Gastroesophageal sphincter (tissue), 4 donors: ENCODE measurements around the gene GPR149. TPM values are rescaled to one million over a fixed set of nuclear protein-coding genes. Genes with fewer than 3 reads are reported as not detected.

Experiments
- ATAC-seq: fragments of 150-250 bp; one replicate; pipeline ENCODE4 v1.9.1; 2016; ENCODE audit warnings: mild to moderate bottlenecking, moderate library complexity
- H3K27ac ChIP-seq, 4 donors: fragments of 200-600 bp; sonication (generic) in 3 of 4; 1 replicate in 3 of 4; 2 replicates in 1 of 4; pipeline ENCODE4 v1.5.1; 2016 to 2019
- H3K27me3 ChIP-seq: fragments of 200-600 bp; sonication (generic); one replicate; pipeline ENCODE4 v1.5.1; 2019
- H3K36me3 ChIP-seq, 2 donors: fragments of 200-600 bp; sonication (generic); one replicate each; pipeline ENCODE4 v1.5.1; 2019; ENCODE audit warnings: control low read depth in 1 of 2
- H3K4me1 ChIP-seq, 3 donors: fragments of 200-600 bp; sonication (generic); 1 replicate in 2 of 3; 2 replicates in 1 of 3; pipeline ENCODE4 v1.5.1; 2016 to 2019; ENCODE audit warnings: control low read depth in 2 of 3
- H3K4me3 ChIP-seq, 2 donors: fragments of 200-600 bp; sonication (generic); one replicate each; pipeline ENCODE4 v1.5.1; 2019; ENCODE audit warnings: mild to moderate bottlenecking in 1 of 2, moderate library complexity in 1 of 2
- H3K9me3 ChIP-seq, 3 donors: fragments of 200-600 bp; sonication (generic); one replicate each; pipeline ENCODE4 v1.5.1; 2017 to 2019; ENCODE audit warnings: control low read depth in 2 of 3
- CTCF ChIP-seq, 4 experiments: fragments of 200-600 bp in 2 of 4; fragments of 450-650 bp in 2 of 4; sonication (generic) in 1 of 4; IDR thresholded peaks; one replicate each; pipeline ENCODE4 v1.5.1; 2017 to 2019; ENCODE audit warnings: antibody characterized with exemption in 4 of 4, mild to moderate bottlenecking in 2 of 4, moderate library complexity in 2 of 4
- EP300 ChIP-seq: sonication (generic); formaldehyde crosslinking; IDR thresholded peaks from one replicate; pipeline ENCODE4 v1.6.1; 2017; ENCODE audit warnings: antibody characterized with exemption, mild to moderate bottlenecking
- POLR2A ChIP-seq, 2 donors: fragments of 450-650 bp; IDR thresholded peaks; one replicate each; pipeline ENCODE4 v1.6.1; 2017; ENCODE audit warnings: antibody characterized with exemption in 2 of 2, mild to moderate bottlenecking in 2 of 2, moderate library complexity in 1 of 2
- POLR2AphosphoS5 ChIP-seq: sonication (generic); formaldehyde crosslinking; IDR thresholded peaks from one replicate; pipeline ENCODE4 v1.6.1; 2017; ENCODE audit warnings: antibody characterized with exemption
- WGBS, 2 donors: methylation state at CpG; one replicate each; pipeline ENCODE4 v1.1.5; 2018; ENCODE audit warnings: low coverage in 1 of 2; 5-methylcytosine and 5-hydroxymethylcytosine counted together
- total RNA-seq, 4 donors: library from RNA; depleted of rRNA; stranded (reverse); fragments of >200 nt; gene quantifications; one replicate each; pipeline ENCODE4 v1.1.0, GENCODE V29; 2016

The GPR149 gene
- total RNA-seq, 4 donors from 2014 or later, result not detected

DNA sequence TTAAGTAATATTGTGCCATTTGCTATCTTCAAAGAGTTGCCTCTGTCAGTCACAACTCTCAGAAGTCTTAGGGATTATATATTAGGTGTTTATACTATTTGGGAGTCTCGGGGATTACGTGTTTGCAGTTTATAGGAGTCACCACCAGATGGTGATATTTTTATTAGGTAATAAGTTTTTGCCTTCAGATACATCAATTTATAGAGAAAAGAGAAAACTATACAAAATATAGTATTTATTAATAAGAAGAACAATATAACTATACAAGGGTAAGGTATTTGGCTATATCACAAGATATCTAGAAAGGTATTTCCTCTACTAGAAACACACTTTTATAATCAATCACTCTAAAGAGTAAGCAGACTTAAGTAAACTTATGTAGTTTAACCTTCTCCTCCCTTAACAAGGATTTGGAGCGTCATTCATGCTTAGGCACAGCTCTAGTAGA is 95.0 kb downstream of the GPR149 start:
- H3K4me1 ChIP-seq, result no peaks in the 10 kb centered on the region
- TF ChIP-seq CTCF (IDR thresholded peaks at IDR 0.05) (peak; percentile 47 to 67 (median 52)), POLR2AphosphoS5 (no peak)
- no peaks in the 10 kb centered on the region for H3K27me3 ChIP-seq
- H3K27ac ChIP-seq, result no peak overlapping the region
- WGBS, 2 donors, result 8 to 13% methylated on average over 3 of the region's 3 CpGs
- no peak overlapping the region for H3K4me3 ChIP-seq
- no peaks in the 10 kb centered on the region for H3K36me3 ChIP-seq
- ATAC-seq, result no peak
- no peaks in the 10 kb centered on the region for H3K9me3 ChIP-seq

GRCh38 chr3:154327871-154328270 is 102.1 kb downstream of the GPR149 start:
- TF ChIP-seq EP300 (no peak), POLR2AphosphoS5 (no peak), POLR2A (IDR thresholded peaks at IDR 0.05) (no peak), CTCF (IDR thresholded peaks at IDR 0.05) (no peak)
- H3K4me1 ChIP-seq, result peaks cover 2 to 14% (median 3%) of the 10 kb centered on the region in 3 donors
- ATAC-seq, result no peak
- no peaks in the 10 kb centered on the region for H3K36me3 ChIP-seq
- H3K4me3 ChIP-seq, result no peak overlapping the region
- H3K27ac ChIP-seq, result no peak overlapping the region
- H3K9me3 ChIP-seq, result no peaks in the 10 kb centered on the region
- no peaks in the 10 kb centered on the region for H3K27me3 ChIP-seq

- no peaks in the 10 kb centered on the region for H3K9me3 ChIP-seq
- no peaks in the 10 kb centered on the region for H3K36me3 ChIP-seq
- H3K4me1 ChIP-seq, result peaks cover 9 to 43% (median 10%) of the 10 kb centered on the region in 3 donors
- ATAC-seq, result peak; percentile 17
- no peaks in the 10 kb centered on the region for H3K27me3 ChIP-seq
- H3K4me3 ChIP-seq, result peak overlapping the region; percentile 84 to 100
- 43 to 57% methylated on average over 3 of the region's 3 CpGs for WGBS, 2 donors
- peak overlapping the region; percentile 88 to 94 (median 92) for H3K27ac ChIP-seq
- no peak for TF ChIP-seq POLR2AphosphoS5
- TF ChIP-seq CTCF (IDR thresholded peaks at IDR 0.05), result no peak
- no peak for TF ChIP-seq POLR2A (IDR thresholded peaks at IDR 0.05)
- TF ChIP-seq EP300, result no peak
Observed at GRCh38 chr3:154324919-154325318, 105.1 kb downstream of the GPR149 start.

GRCh38 chr3:154323891-154324738 is 105.9 kb downstream of the GPR149 start, which contains the start of gene DHX36:
DHX36 (minus strand) TSS chr3:154324487; CDS start chr3:154324416, 71 bp downstream.
- TF ChIP-seq CTCF (IDR thresholded peaks at IDR 0.05) (no peak), POLR2A (IDR thresholded peaks at IDR 0.05) (peak; percentile 60 to 75), EP300 (no peak), POLR2AphosphoS5 (peak; percentile 85)
- peaks cover 9 to 51% (median 10%) of the 10 kb centered on the region in 3 donors for H3K4me1 ChIP-seq
- peak within 1 kb of the TSS; percentile 84 to 100 for H3K4me3 ChIP-seq
- H3K36me3 ChIP-seq, result no peaks in the 10 kb centered on the region
- peak within 1 kb of the TSS; percentile 88 to 94 (median 92) for H3K27ac ChIP-seq
- no peaks in the 10 kb centered on the region for H3K27me3 ChIP-seq
- H3K9me3 ChIP-seq, result no peaks in the 10 kb centered on the region
- ATAC-seq, result peak; percentile 96
- WGBS, 2 donors, result 0 to 2% methylated on average over 14 to 30 of the region's 45 CpGs
